WERI-Rb-1 (cell line): ENCODE measurements around the gene MOB2.

Experiments used
- DNase-seq: peaks from one replicate; pipeline ENCODE4 v3.0.0-alpha.2; 2020
- H3K27ac ChIP-seq: fragments of 250-450 bp; sonication (Bioruptor Pico); 2 replicates; pipeline ENCODE4 v1.5.1; 2020; ENCODE audit warnings: mild to moderate bottlenecking, moderate library complexity
- H3K27me3 ChIP-seq: fragments of 250-450 bp; sonication (Bioruptor Pico); 2 replicates; pipeline ENCODE4 v1.5.1; 2021; ENCODE audit warnings: mild to moderate bottlenecking, low read depth, moderate library complexity; ENCODE audit not compliant: insufficient read depth, severe bottlenecking
- H3K36me3 ChIP-seq: fragments of 250-450 bp; sonication (Bioruptor Pico); 2 replicates; pipeline ENCODE4 v1.5.1; 2020; ENCODE audit warnings: mild to moderate bottlenecking, moderate library complexity
- H3K4me3 ChIP-seq: 2 replicates; pipeline ENCODE4 v1.5.1; 2011; ENCODE audit warnings: low read depth, mild to moderate bottlenecking, control low read depth, low read length
- H3K9me3 ChIP-seq: fragments of 250-450 bp; sonication (Bioruptor Pico); 2 replicates; pipeline ENCODE4 v1.5.1; 2021; ENCODE audit warnings: mild to moderate bottlenecking, moderate library complexity; ENCODE audit not compliant: severe bottlenecking
- TF ChIP-seq, protein P1 (sequence below): IDR thresholded peaks from 2 replicates; pipeline ENCODE4 v1.5.1; 2011; ENCODE audit warnings: low read depth, mild to moderate bottlenecking, control low read depth, inconsistent platforms, low read length

MOB2 gene

DNA sequence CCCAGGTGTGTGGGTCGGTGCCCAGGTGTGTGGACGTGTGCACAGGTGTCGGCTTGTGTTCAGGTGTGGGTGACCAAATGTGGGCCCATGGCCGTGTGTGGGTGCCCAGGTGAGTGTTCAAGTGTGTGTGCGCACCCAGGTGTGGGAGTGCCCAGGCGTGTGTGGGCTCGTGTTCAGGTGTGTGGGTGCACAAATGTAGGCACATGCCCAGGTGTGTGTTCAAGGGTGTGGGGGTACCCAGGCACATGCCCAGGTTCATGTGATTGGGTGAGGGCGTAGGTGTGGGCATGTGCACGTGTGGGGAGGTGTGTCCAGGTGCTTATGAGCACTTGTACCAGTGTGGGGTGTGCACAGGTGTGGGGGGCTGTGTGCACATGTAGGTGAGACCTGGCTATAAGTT lies 42.8 kb downstream of the MOB2 start:
- TF ChIP-seq, protein P1, sequence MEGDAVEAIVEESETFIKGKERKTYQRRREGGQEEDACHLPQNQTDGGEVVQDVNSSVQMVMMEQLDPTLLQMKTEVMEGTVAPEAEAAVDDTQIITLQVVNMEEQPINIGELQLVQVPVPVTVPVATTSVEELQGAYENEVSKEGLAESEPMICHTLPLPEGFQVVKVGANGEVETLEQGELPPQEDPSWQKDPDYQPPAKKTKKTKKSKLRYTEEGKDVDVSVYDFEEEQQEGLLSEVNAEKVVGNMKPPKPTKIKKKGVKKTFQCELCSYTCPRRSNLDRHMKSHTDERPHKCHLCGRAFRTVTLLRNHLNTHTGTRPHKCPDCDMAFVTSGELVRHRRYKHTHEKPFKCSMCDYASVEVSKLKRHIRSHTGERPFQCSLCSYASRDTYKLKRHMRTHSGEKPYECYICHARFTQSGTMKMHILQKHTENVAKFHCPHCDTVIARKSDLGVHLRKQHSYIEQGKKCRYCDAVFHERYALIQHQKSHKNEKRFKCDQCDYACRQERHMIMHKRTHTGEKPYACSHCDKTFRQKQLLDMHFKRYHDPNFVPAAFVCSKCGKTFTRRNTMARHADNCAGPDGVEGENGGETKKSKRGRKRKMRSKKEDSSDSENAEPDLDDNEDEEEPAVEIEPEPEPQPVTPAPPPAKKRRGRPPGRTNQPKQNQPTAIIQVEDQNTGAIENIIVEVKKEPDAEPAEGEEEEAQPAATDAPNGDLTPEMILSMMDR: no peak
- no peak for DNase-seq
- no peaks in the 10 kb centered on the region for H3K27me3 ChIP-seq
- H3K9me3 ChIP-seq: no peaks in the 10 kb centered on the region
- H3K36me3 ChIP-seq: peaks cover 45% of the 10 kb centered on the region
- no peak overlapping the region for H3K4me3 ChIP-seq
- H3K27ac ChIP-seq: peak overlapping the region; percentile 92

- no peak for DNase-seq
- TF ChIP-seq, protein P1: no peak
- Histone ChIP-seq H3K4me3 (no peak overlapping the region), H3K36me3 (peaks cover 40% of the 10 kb centered on the region), H3K27ac (peak overlapping the region; percentile 92), H3K27me3 (no peaks in the 10 kb centered on the region), H3K9me3 (no peaks in the 10 kb centered on the region)
These were observed 43.7 kb downstream of the MOB2 start for GRCh38 chr11:1442807-1443366.

GRCh38 chr11:1442163-1442562 lies 44.4 kb downstream of the MOB2 start:
- H3K4me3 ChIP-seq: no peak overlapping the region
- no peak overlapping the region for H3K27ac ChIP-seq
- H3K36me3 ChIP-seq: peaks cover 37% of the 10 kb centered on the region
- TF ChIP-seq, protein P1: no peak
- H3K27me3 ChIP-seq: no peaks in the 10 kb centered on the region
- DNase-seq: no peak
- H3K9me3 ChIP-seq: no peaks in the 10 kb centered on the region

DNA sequence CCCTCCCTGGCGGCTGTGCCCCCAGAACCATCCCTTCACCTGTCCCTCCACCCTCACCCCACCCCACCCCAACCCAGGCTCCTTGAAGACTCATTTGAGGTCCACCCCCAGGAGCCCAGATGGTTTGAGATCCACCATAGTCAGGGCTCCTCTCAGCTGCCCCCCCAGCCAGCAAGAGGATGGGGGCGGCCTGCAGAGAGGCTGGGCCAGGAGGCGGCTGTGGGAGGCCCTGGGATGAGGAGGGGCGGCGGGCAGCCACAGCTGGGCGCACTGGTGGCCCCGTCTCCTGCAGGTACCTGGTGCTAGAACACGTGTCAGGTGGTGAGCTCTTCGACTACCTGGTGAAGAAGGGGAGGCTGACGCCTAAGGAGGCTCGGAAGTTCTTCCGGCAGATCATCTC lies 46.1 kb downstream of the MOB2 start:
- H3K27me3 ChIP-seq: no peaks in the 10 kb centered on the region
- H3K9me3 ChIP-seq: no peaks in the 10 kb centered on the region
- H3K27ac ChIP-seq: no peak overlapping the region
- H3K36me3 ChIP-seq: peaks cover 24% of the 10 kb centered on the region
- DNase-seq: no peak
- no peak overlapping the region for H3K4me3 ChIP-seq
- TF ChIP-seq, protein P1: no peak

GRCh38 chr11:1440066-1440465 lies 46.5 kb downstream of the MOB2 start:
- H3K9me3 ChIP-seq: no peaks in the 10 kb centered on the region
- H3K36me3 ChIP-seq: peaks cover 20% of the 10 kb centered on the region
- no peak overlapping the region for H3K4me3 ChIP-seq
- TF ChIP-seq, protein P1: no peak
- no peak for DNase-seq
- no peaks in the 10 kb centered on the region for H3K27me3 ChIP-seq
- no peak overlapping the region for H3K27ac ChIP-seq

DNA sequence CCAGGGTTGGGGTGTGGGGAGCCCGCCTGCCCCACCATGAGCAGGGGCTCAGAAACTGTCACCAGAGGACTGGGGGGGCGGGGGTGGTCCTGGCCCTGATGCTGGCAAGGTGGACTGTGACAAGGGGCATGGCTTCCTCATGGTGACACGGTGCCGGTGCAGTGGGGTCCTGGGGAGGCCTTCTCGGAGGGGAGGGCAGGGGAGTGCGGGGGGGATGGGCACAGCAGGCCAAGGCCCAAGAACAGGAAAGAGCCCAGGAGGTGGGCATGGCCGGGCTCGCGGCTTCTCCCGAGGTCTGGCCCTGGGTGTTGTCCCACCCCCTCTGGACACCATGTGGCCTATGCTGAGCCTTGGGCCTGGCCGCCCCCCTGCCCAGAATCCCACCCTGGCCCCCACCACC lies 47.2 kb downstream of the MOB2 start:
- DNase-seq: no peak
- TF ChIP-seq, protein P1: no peak
- Histone ChIP-seq H3K27me3 (no peaks in the 10 kb centered on the region), H3K36me3 (peaks cover 18% of the 10 kb centered on the region), H3K9me3 (no peaks in the 10 kb centered on the region), H3K4me3 (no peak overlapping the region), H3K27ac (no peak overlapping the region)
